AG09309 (cell line): ENCODE results near the gene TLR6.

Source experiments
- DNase-seq: peaks from one replicate; pipeline ENCODE4 v3.0.0-alpha.2; 2010; ENCODE audit warnings: low read depth
- H3K4me3 ChIP-seq: 2 replicates; pipeline ENCODE4 v1.5.1; 2011; ENCODE audit warnings: mild to moderate bottlenecking, low read depth, low read length, moderate library complexity; ENCODE audit not compliant: control insufficient read depth
- CTCF ChIP-seq: IDR thresholded peaks from 2 replicates; pipeline ENCODE4 v1.5.1; 2011; ENCODE audit warnings: mild to moderate bottlenecking, low read depth, low read length, inconsistent platforms; ENCODE audit not compliant: insufficient read depth, control insufficient read depth; ENCODE audit errors: missing control alignments

TLR6 gene

GRCh38 chr4:38804654-38805295, 51.8 kb downstream of the TLR6 start, which contains the start of gene TLR1:
TSS of gene TLR1 (minus strand) at chr4:38804791. CDS start at chr4:38798831, 5,960 bp downstream.
- peak; percentile 35 for DNase-seq
- TF ChIP-seq CTCF = peak; percentile 48
- no peak within 1 kb of the TSS for H3K4me3 ChIP-seq

GRCh38 chr4:38803833-38804653, 52.6 kb downstream of the TLR6 start:
- H3K4me3 ChIP-seq = no peak overlapping the region
- no peak for TF ChIP-seq CTCF

GRCh38 chr4:38802561-38803355, 53.9 kb downstream of the TLR6 start:
- TF ChIP-seq CTCF = no peak
- H3K4me3 ChIP-seq = no peak overlapping the region
- no peak for DNase-seq

More at GRCh38 chr4:38803833-38804653, 52.6 kb downstream of the TLR6 start:
- DNase-seq = no peak

GRCh38 chr4:38800961-38801450, 55.6 kb downstream of the TLR6 start:
- no peak for DNase-seq
- H3K4me3 ChIP-seq = no peak overlapping the region
- no peak for TF ChIP-seq CTCF

- no peak for DNase-seq
- H3K4me3 ChIP-seq = no peak overlapping the region
- TF ChIP-seq CTCF = no peak
Observed at GRCh38 chr4:38800366-38800765, 56.3 kb downstream of the TLR6 start.

GRCh38 chr4:38795087-38795486, 61.5 kb downstream of the TLR6 start:
- DNase-seq = no peak
- no peak for TF ChIP-seq CTCF
- no peak overlapping the region for H3K4me3 ChIP-seq
